Fibroblast of mammary gland (primary cell): Measurements from ENCODE around the gene SLC12A5.
A peak's percentile ranks its signal among the peaks of the same experiment; 100 is the strongest.

ENCODE experiments used
- DNase-seq: peaks from one replicate; pipeline ENCODE4 v3.0.0-alpha.2; 2010; ENCODE audit warnings: low read depth
- H3K4me3 ChIP-seq: 2 replicates; pipeline ENCODE4 v1.5.1; 2011; ENCODE audit warnings: low read depth, mild to moderate bottlenecking, low read length, moderate library complexity; ENCODE audit not compliant: control insufficient read depth
- TF ChIP-seq, protein P1 (sequence below): conservative IDR thresholded peaks from 2 replicates; pipeline ENCODE4 v1.5.1; 2011; ENCODE audit warnings: low read depth, low read length, inconsistent platforms; ENCODE audit not compliant: control insufficient read depth, insufficient read depth

Gene SLC12A5

GRCh38 chr20:46062621-46063020 lies 33.6 kb downstream of the SLC12A5 start:
- TF ChIP-seq, protein P1, sequence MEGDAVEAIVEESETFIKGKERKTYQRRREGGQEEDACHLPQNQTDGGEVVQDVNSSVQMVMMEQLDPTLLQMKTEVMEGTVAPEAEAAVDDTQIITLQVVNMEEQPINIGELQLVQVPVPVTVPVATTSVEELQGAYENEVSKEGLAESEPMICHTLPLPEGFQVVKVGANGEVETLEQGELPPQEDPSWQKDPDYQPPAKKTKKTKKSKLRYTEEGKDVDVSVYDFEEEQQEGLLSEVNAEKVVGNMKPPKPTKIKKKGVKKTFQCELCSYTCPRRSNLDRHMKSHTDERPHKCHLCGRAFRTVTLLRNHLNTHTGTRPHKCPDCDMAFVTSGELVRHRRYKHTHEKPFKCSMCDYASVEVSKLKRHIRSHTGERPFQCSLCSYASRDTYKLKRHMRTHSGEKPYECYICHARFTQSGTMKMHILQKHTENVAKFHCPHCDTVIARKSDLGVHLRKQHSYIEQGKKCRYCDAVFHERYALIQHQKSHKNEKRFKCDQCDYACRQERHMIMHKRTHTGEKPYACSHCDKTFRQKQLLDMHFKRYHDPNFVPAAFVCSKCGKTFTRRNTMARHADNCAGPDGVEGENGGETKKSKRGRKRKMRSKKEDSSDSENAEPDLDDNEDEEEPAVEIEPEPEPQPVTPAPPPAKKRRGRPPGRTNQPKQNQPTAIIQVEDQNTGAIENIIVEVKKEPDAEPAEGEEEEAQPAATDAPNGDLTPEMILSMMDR: no peak
- DNase-seq: no peak
- H3K4me3 ChIP-seq: no peak overlapping the region

- TF ChIP-seq, protein P1: no peak
- DNase-seq: no peak
- no peak overlapping the region for H3K4me3 ChIP-seq
Observed at GRCh38 chr20:46063151-46063550, 34.1 kb downstream of the SLC12A5 start.

GRCh38 chr20:46063652-46064054 lies 34.6 kb downstream of the SLC12A5 start:
- no peak overlapping the region for H3K4me3 ChIP-seq
- DNase-seq: no peak
- TF ChIP-seq, protein P1: no peak

GRCh38 chr20:46065006-46065405 lies 36.0 kb downstream of the SLC12A5 start:
- H3K4me3 ChIP-seq: no peak overlapping the region
- TF ChIP-seq, protein P1: no peak
- DNase-seq: no peak

DNA sequence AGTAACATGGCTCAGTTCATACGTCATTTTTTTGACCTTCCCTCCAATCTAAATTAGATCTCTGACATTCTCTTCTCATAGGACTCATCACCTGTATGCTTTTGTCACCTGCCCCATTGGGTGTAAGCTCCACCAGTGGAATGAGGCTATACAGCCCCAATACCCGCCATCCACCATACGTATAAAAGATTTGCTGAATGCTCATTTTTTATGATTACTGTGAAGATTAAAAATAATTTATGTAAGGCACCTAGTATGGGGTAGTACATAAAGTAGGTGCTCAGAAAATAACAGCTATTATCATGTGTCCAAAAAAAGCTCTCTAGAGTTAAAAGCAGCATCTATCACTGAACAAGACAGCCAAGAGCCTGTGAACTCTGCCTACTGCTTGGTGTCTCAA lies 36.7 kb downstream of the SLC12A5 start:
- TF ChIP-seq, protein P1: no peak
- DNase-seq: no peak
- H3K4me3 ChIP-seq: no peak overlapping the region

GRCh38 chr20:46070215-46070900 lies 41.3 kb downstream of the SLC12A5 start:
- DNase-seq: peak; percentile 76

More at GRCh38 chr20:46070215-46070900, 41.3 kb downstream of the SLC12A5 start:
- H3K4me3 ChIP-seq: no peak overlapping the region
- TF ChIP-seq, protein P1: no peak
